Regular cardiac myocyte (primary cell): Measurements from ENCODE around the gene VASP. TPM values are rescaled to one million over a fixed set of nuclear protein-coding genes. Genes with fewer than 3 reads are reported as not detected.

Experiments
- total RNA-seq: library from RNA; depleted of rRNA; stranded (reverse); fragments of >200 nt; gene quantifications from 2 replicates; pipeline ENCODE4 v1.2.3, GENCODE V29; 2014

The VASP gene
- 56.4 and 112 TPM in 2 replicates for total RNA-seq

DNA sequence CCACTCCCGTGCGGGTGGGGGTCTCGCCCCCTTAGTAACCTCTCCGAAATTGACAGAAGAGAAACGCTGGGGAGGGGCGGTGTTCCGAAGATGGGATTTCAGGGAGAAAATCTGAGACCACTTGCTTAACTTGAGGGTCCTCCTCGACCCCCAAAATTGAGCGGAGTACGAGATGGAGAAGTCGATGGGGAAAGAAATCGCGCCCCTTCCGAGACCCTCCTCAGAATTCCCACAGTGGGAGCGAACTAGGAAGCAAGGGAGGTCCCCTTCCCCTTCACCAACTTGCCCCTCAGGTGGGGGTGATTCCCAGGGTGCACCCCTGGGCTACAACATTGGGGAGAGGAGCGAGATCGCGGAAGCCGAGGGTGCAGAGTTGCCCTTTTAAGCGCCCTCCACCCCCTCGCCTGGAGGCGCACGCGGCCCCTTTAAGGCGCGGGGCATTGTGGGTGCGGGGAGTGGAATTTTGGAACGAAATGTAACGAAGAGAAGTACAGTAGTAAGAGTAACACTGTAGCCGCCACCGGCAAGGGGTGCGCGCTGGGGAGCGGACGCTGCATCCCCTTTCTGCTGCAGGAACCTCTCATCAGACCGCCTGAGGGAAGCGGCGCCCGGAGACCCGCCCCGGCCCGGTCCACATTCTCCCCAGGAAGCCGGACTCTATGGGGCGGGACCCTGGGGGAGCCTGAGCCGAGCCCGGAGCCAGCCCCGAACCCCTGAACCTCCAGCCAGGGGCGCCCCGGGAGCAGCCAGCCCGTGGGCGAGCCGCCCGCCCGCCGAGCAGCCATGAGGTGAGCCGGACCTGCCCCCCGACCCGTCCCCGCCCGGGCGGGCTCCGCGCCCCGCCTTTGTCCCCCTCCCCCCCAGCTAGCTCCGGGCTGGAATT lies at the start of gene VASP:
TSS of gene VASP (plus strand) at position 491 of the 883 bp plus-strand sequence. CDS start at position 784, 293 bp downstream.

GRCh38 chr19:45467456-45468158 lies 39.7 kb upstream of the VASP start, which contains the start of gene FOSB:
Gene FOSB (plus strand): TSS chr19:45467996. CDS start chr19:45468587, 591 bp downstream.

DNA sequence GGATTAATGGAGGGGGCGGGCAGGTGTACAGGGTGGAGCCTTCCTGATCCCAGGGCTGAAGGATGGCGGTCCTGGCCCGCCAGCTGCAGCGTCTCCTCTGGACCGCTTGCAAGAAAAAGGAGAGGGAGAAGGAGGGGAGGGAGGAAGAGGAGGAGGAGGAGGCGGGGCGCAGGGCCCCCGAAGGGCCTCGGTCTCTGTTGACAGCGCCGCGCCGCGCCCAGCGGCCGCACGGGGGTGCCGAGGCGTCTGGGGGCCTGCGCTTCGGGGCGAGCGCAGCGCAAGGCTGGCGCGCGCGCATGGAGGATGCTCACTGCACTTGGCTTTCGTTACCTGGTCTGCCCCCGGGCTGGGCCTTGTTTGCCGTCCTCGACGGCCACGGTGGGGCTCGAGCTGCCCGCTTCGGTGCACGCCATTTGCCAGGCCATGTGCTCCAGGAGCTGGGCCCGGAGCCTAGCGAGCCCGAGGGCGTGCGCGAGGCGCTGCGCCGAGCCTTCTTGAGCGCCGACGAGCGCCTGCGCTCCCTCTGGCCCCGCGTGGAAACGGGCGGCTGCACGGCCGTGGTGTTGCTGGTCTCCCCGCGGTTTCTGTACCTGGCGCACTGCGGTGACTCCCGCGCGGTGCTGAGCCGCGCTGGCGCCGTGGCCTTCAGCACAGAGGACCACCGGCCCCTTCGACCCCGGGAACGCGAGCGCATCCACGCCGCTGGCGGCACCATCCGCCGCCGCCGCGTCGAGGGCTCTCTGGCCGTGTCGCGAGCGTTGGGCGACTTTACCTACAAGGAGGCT lies 8.7 kb upstream of the VASP start, which contains the start of gene PPM1N:
TSS of gene PPM1N (plus strand) at position 33 of the 785 bp plus-strand sequence. CDS start at position 63, 30 bp downstream.

Other genes with a start within 250 kb of the VASP start
- under 0.01 TPM in 1 of 2 replicates, not detected in the other for gene CKM, start 184.6 kb upstream of the VASP start, total RNA-seq
- under 0.01 and 0.19 TPM in 2 replicates for gene KLC3, start 166.7 kb upstream of the VASP start, total RNA-seq
- 28.5 and 50.2 TPM in 2 replicates for gene ERCC2, start 136.9 kb upstream of the VASP start, total RNA-seq
- 1.7 and 6.5 TPM in 2 replicates for gene PPP1R13L, start 102.4 kb upstream of the VASP start, total RNA-seq
- 12.4 and 29.9 TPM in 2 replicates for gene POLR1G, start 100.8 kb upstream of the VASP start, total RNA-seq
- 78.6 and 164 TPM in 2 replicates for gene ERCC1, start 83.6 kb upstream of the VASP start, total RNA-seq
- gene FOSB, start 39.5 kb upstream of the VASP start, total RNA-seq = 4.6 and 9.9 TPM in 2 replicates
- gene RTN2, start 10.4 kb upstream of the VASP start, total RNA-seq = 3.8 and 4.2 TPM in 2 replicates
- 0.96 and 2.3 TPM in 2 replicates for gene PPM1N, start 9.0 kb upstream of the VASP start, total RNA-seq
- 4.2 and 5.2 TPM in 2 replicates for gene OPA3, start 77.3 kb downstream of the VASP start, total RNA-seq
- gene GPR4, start 94.7 kb downstream of the VASP start, total RNA-seq = 0.28 and 0.96 TPM in 2 replicates
- 66.8 and 101 TPM in 2 replicates for gene EML2, start 131.9 kb downstream of the VASP start, total RNA-seq
- 0.28 and 0.38 TPM in 2 replicates for gene GIPR, start 160.7 kb downstream of the VASP start, total RNA-seq
- 288 and 449 TPM in 2 replicates for gene SNRPD2, start 184.5 kb downstream of the VASP start, total RNA-seq
- gene QPCTL, start 185.2 kb downstream of the VASP start, total RNA-seq = 31.2 and 32.1 TPM in 2 replicates
- 3.4 and 5.8 TPM in 2 replicates for gene FBXO46, start 223.4 kb downstream of the VASP start, total RNA-seq
- not detected in 2 replicates for gene MEIOSIN, start 226.0 kb downstream of the VASP start, total RNA-seq